HG02852 (cell line): ENCODE results near the gene STEAP3.

ENCODE experiments used
- ATAC-seq: cut with Tn5 transposase; IDR thresholded peaks from one replicate; pipeline ENCODE4 v1.9.1; 2021; ENCODE audit warnings: mild to moderate bottlenecking, moderate library complexity; ENCODE audit not compliant: unreplicated experiment

The STEAP3 gene

GRCh38 chr2:119223521-119224390 lies at the start of gene STEAP3:
STEAP3 (plus strand) TSS chr2:119223834; CDS start chr2:119231013, 7,179 bp downstream.
- ATAC-seq = peak; percentile 77

- peak; percentile 75 for ATAC-seq
These were observed 49.2 kb upstream of the STEAP3 start for GRCh38 chr2:119174216-119174992.

DNA sequence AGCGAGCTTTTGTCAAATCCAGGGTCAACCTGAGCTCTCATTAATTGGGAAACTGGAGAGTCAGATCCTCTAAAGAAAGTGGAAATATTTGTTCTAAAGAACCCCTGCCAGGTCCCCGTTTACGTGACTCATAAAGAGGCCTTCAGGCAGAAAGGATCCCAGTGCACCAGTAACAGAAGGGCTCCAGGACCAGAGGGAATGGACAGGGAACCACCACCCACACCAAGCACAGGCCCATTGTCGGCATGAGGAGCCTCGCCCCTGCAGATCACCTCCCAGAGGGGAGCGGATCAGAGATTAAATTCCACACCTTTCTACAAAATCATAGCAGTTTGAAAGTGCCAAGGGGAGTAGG lies 48.7 kb upstream of the STEAP3 start:
- ATAC-seq = no peak

DNA sequence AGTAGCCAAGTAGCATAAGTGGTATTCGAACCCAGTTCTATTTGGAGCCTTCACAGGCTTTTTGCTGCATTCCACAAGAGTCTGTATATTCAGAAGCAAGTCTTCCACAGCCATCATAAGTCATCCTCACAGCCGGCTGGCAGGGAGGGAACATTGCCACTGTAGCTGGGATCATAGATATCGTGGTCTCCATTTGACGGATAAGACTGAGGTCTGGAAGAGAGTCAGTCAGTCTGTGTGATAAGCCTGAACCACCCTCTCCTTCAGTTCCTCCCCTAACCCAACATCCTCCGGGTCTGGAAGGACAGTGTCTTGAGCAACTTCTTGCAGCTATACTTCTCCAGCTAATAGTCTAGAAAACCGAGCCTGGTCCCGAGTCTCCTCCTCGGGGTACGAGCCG lies 48.1 kb upstream of the STEAP3 start:
- no peak for ATAC-seq

- no peak for ATAC-seq
These were observed 46.3 kb upstream of the STEAP3 start for GRCh38 chr2:119177171-119177837.

DNA sequence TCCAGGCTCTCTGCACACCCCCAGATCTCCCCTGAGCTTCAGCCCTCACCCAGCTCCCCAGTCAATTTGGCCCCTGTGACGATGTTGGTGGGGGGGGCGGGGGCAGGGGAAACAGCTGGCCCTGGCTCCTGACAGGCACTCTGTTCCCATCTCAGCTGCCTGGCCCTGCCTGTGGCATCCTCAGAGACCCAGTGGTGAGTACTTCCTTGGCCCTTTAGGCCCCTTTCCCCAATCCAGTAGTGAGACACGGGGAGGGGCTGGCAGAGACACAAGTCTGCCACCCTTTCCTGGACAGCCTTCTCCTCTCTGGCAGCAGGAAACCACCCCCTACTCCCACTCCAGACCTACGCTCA lies 45.8 kb upstream of the STEAP3 start:
- no peak for ATAC-seq

GRCh38 chr2:119178776-119179175 lies 44.9 kb upstream of the STEAP3 start:
- no peak for ATAC-seq

DNA sequence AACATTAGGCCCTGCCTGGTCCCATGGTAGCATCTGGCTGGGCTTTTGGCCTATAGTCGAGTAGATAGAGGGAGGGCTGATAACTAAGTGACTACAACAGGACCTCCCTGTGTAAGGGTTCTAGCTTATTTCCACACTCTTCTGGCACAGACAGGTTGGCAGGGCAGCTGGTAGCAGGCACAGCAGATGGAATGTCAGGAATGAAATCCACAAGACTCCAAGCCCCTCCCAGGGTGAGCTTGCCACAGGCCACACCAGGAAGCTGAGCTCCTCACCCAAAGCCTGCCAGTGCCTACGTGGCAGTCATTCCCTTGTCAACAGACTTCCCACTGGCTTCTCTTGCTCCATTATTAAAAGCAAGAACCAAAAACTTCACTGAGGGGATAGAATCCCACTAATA lies 44.4 kb upstream of the STEAP3 start:
- ATAC-seq = no peak

GRCh38 chr2:119179991-119180390 lies 43.6 kb upstream of the STEAP3 start:
- ATAC-seq = no peak

- ATAC-seq = no peak
These were observed 42.7 kb upstream of the STEAP3 start for GRCh38 chr2:119180892-119181291.

DNA sequence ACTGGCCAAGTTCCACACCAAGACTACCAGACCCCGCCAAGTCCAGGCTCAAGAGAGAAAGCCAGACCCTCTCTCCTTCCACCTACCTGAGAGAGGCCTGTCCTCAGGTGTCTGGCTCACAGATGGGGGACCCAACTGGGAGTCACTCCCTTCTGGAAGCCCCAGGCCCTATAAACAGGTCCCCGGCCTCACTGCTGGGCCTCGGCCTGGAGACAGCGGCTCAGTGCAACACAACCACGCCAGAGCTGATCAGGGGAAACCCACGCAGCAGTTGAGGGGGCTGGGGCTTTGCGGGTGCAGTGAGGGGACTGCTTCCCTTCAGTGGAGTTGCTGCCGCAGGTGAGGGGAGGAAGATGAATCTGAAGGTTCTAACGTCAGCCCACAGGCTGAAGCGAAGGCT lies 42.2 kb upstream of the STEAP3 start:
- ATAC-seq = no peak

GRCh38 chr2:119181791-119182445 lies 41.7 kb upstream of the STEAP3 start:
- no peak for ATAC-seq

- ATAC-seq = no peak
These were observed 39.1 kb upstream of the STEAP3 start for GRCh38 chr2:119184512-119184911.

DNA sequence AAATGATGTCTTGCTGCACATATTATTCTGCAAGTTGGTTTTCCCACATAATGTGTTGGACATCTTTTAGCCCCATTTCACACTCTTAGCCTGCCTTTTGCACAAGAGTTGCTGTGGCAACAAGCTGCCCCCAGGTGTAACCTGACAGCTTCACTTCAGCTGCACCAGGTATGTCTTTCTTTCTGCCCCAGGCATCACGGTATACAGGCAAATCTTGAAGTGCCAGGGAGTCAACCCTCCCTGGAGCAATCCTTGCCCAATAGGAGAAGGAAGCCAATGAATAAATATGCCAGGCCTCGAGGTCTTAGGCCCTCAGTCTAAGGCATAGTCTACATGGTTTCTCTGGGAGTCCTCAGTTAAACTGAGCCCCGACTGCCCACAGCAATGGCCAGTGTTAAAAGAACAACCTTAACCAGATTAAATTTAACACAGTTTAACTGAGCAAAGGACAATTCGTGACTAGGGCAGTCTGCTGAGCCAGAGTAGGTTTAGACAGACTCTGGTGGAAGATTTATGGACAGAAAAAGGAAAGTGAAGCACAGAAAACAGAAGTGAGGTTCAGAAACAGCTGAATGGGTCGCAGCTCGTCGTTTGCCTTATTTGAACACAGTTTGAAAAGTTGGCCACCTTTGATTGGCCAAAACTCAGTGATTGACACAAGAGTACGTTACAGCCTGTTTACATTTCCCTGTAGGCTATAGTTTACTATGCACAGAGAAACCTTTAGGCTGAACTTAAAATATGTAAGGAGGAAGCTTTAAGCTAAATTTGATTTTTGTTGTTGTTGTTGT lies 33.1 kb upstream of the STEAP3 start:
- ATAC-seq = no peak

- no peak for ATAC-seq
These were observed 30.7 kb upstream of the STEAP3 start for GRCh38 chr2:119192893-119193292.

- ATAC-seq = no peak
These were observed 28.6 kb upstream of the STEAP3 start for GRCh38 chr2:119195001-119195400.

DNA sequence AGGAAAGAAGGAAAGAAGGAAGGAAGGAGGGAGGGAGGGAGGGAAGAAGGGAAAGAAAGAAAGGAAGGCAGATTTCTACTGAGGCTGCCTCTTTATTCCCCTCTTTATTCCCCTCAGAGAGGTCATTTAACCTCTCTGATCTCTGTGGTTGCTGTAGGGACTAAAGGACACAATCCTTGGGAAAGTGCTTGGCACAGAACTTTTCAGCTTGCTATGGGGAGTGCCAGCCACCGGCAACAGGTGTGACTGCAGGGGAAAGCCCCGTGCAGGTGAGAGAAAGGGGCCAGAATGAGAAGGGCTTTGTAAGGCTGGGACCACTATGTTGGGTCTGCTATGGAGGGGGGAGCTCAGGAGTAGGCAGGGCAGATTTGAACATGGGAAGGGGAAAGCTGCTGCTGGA lies 27.7 kb upstream of the STEAP3 start:
- ATAC-seq = no peak

DNA sequence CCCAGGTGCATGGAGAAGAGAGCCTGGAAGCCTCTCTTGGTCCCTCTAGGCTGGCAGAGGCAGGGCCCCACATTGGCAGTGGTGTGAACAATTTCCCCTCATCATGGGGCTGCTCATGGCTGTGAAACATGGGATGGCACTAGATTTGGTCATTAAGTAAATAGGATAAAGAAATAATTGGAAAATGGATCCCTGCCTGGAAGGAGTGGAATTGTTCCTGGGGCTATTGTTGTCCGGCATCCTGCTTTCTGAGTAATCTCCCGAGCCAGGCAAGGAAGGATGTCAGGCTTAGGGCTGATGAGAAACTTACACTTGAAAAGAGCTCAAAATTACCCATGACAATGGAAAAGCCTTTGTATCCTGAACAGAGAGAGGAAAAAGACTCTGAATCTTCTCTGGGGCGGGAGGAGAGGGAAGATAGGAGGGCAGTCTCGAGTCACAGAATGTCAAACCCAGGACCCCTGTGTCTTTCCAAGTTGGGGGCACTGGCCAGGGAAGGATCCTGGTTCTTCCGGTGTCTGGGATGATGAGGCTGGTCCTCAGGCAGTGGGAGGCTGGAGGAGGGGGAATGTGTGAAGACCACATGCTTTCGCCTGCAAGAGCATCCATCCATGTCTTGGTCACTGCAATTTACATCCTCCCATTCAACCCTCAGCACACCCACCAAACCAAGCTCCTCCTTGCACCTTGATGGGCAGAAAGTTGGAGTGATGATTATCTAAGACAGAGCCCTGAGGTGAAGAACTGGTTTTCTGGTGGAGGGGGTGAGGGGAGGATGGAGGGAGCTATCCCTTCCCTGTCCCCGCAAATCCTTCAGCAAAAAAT lies 27.1 kb upstream of the STEAP3 start:
- no peak for ATAC-seq

GRCh38 chr2:119197126-119197405 lies 26.6 kb upstream of the STEAP3 start:
- ATAC-seq = no peak
